ENCODE results near the gene ZFAND3. TPM values are rescaled to one million over a fixed set of nuclear protein-coding genes. Genes with fewer than 3 reads are reported as not detected.

Gene ZFAND3
- total and polyA plus RNA-seq, 12 donors = 21.4 to 163 (median 46.3) TPM

GRCh38 chr6:37777272-37777834, 42.2 kb upstream of the ZFAND3 start:
- no peak overlapping the region for H3K27ac ChIP-seq
- H3K4me3 ChIP-seq = no peak overlapping the region
- no peaks in the 10 kb centered on the region for H3K27me3 ChIP-seq
- H3K9me3 ChIP-seq (replicated peaks in 1 of 3) = no peaks in the 10 kb centered on the region
- H3K36me3 ChIP-seq (replicated peaks in 1 of 2) = no peaks in the 10 kb centered on the region
- no peak for TF ChIP-seq CTCF (IDR thresholded peaks at IDR 0.05)
- TF ChIP-seq POLR2A (IDR thresholded peaks at IDR 0.05) = no peak
- intact Hi-C loops (cut with DNase I) = no loop called here
- WGBS, 4 donors = 65 to 80% (median 71%) methylated on average over 9 to 10 of the region's 10 CpGs
- DNase-seq = no peak
- H3K4me1 ChIP-seq (replicated peaks in 1 of 2) = no peaks in the 10 kb centered on the region

- Histone ChIP-seq H3K9me3 (replicated peaks in 1 of 3) (no peaks in the 10 kb centered on the region), H3K27me3 (no peaks in the 10 kb centered on the region), H3K27ac (no peak overlapping the region), H3K36me3 (replicated peaks in 1 of 2) (no peaks in the 10 kb centered on the region), H3K4me1 (replicated peaks in 1 of 2) (peaks cover 0 to 7% of the 10 kb centered on the region in 2 donors), H3K4me3 (no peak overlapping the region)
- TF ChIP-seq POLR2A (IDR thresholded peaks at IDR 0.05) = no peak
- no peak for TF ChIP-seq CTCF (IDR thresholded peaks at IDR 0.05)
- intact Hi-C loops (cut with DNase I) = no loop called here
- 64 to 74% (median 71%) methylated on average over 4 of the region's 4 CpGs for WGBS, 4 donors
- peak in 5 of 7 donors; percentile 22 to 39 (median 33) for DNase-seq
Measured at GRCh38 chr6:37779111-37779800, 40.3 kb upstream of the ZFAND3 start.

- H3K4me3 ChIP-seq = no peak overlapping the region
- WGBS, 4 donors = 87 to 93% (median 89%) methylated on average over 3 to 7 of the region's 7 CpGs
- peaks cover 0 to 11% of the 10 kb centered on the region in 2 donors for H3K4me1 ChIP-seq (replicated peaks in 1 of 2)
- no peak overlapping the region for H3K27ac ChIP-seq
- no peaks in the 10 kb centered on the region for H3K9me3 ChIP-seq (replicated peaks in 1 of 3)
- H3K36me3 ChIP-seq (replicated peaks in 1 of 2) = no peaks in the 10 kb centered on the region
- intact Hi-C loops (cut with DNase I) = no loop called here
- TF ChIP-seq POLR2A (IDR thresholded peaks at IDR 0.05) = no peak
- TF ChIP-seq CTCF (IDR thresholded peaks at IDR 0.05) = no peak
- no peaks in the 10 kb centered on the region for H3K27me3 ChIP-seq
- DNase-seq = no peak
Measured at GRCh38 chr6:37779902-37780628, 39.5 kb upstream of the ZFAND3 start.

- Histone ChIP-seq H3K27me3 (no peaks in the 10 kb centered on the region), H3K4me3 (no peak overlapping the region), H3K4me1 (replicated peaks in 1 of 2) (peaks cover 0 to 11% of the 10 kb centered on the region in 2 donors), H3K9me3 (replicated peaks in 1 of 3) (no peaks in the 10 kb centered on the region), H3K36me3 (replicated peaks in 1 of 2) (no peaks in the 10 kb centered on the region), H3K27ac (no peak overlapping the region)
- no peak for DNase-seq
- WGBS, 4 donors = 86 to 96% (median 92%) methylated on average over 2 of the region's 2 CpGs
- no peak for TF ChIP-seq CTCF (IDR thresholded peaks at IDR 0.05)
- TF ChIP-seq POLR2A (IDR thresholded peaks at IDR 0.05) = no peak
- intact Hi-C loops (cut with DNase I) = no loop called here
Measured at GRCh38 chr6:37781788-37782187, 37.7 kb upstream of the ZFAND3 start.

Data from adrenal gland (tissue), 12 donors.